HG03469 (cell line): ENCODE data around the gene IL12A.
A peak's percentile ranks its signal among the peaks of the same experiment; 100 is the strongest.

Source experiments
- ATAC-seq: cut with Tn5 transposase; IDR thresholded peaks from one replicate; pipeline ENCODE4 v1.9.1; 2021; ENCODE audit warnings: mild to moderate bottlenecking, moderate library complexity, moderate number of reproducible peaks; ENCODE audit not compliant: unreplicated experiment

The IL12A gene

GRCh38 chr3:160023476-160023875, 34.8 kb downstream of the IL12A start:
- no peak for ATAC-seq

- peak; percentile 92 for ATAC-seq
These were observed 39.0 kb downstream of the IL12A start for GRCh38 chr3:160027541-160028195.

GRCh38 chr3:160035757-160036156, 47.1 kb downstream of the IL12A start:
- no peak for ATAC-seq

DNA sequence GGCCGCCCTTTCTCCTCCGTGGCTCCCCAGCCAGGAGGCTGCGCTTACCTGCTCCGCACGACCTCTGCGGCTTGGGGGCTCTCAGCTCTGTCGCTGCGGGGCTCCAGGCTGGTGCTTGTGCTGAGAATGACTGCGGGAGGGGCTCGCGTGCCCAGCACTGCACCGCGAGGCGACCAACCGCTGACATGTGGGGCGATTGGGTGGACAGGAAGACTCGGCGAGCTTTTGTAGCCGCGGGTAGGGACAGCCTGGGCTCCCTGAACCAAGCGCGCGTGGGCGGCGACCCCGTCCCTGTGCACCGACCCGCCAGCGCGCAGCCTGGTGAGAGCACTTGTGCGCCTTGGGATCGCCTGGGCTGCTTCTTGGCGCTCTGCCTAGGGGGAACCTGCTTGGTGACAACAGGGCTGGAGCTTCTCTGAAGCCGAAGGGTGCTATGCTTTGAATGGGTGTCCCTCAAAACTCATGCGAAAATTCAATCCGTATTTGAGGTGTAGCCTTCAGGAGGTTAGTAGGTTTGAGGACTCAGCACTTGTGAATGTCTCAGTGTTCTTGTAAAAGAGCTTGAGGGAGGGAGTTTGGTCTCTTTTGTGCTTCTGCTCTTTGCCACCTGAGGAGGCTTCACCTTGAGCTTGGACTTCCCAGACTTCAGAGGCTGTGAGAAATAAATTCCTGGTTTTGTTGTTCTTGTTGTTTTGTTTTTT, 50.4 kb downstream of the IL12A start:
- ATAC-seq, result no peak

DNA sequence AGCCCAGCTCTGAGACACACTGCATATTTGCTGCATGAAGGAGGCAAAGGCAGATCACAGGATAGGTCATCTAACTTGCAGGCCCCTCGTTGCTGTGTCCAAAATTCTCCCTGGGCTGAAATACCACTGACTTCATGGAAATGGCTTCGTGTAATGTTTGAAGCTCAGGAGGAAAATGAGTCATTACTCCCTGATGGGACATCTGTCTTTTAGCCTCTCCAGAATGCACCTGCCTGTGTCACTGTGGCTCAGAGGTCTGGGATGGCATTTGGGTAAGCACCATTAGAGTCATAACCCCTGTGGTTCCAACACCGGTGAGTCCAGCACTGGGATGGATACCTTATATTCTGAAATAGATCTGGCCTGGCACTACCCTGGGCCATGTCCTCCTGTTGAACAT, 51.5 kb downstream of the IL12A start:
- no peak for ATAC-seq

GRCh38 chr3:160041465-160041864, 52.8 kb downstream of the IL12A start:
- ATAC-seq, result no peak

- ATAC-seq, result no peak
These were observed 55.5 kb downstream of the IL12A start for GRCh38 chr3:160044121-160044520.
